Measurements from ENCODE around the gene STX2.

DNA sequence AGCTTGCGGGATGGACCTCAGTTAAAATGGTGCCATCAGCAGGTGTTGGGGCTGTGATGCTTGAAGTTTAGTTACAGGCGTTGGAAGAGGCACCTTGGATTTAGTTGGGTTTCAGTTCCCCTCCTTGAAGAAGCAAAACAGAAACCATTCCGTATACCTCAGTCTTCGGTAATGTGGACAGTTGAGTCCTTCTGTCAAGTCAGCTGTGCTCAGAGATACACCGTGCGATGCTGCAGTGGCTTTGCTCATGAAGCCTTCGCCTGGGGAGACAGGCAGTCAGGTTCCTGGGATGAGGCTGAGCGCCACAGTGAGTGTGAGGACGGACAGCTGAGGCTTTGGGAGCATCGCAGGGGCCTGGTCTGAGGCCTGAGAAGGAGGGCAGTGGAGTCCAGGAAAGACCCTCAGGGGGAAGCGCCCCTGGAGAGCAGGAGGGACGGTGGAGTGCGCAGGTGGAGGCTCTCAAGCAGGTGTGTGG is 40.2 kb upstream of the STX2 start:
- TF ChIP-seq, protein P1, sequence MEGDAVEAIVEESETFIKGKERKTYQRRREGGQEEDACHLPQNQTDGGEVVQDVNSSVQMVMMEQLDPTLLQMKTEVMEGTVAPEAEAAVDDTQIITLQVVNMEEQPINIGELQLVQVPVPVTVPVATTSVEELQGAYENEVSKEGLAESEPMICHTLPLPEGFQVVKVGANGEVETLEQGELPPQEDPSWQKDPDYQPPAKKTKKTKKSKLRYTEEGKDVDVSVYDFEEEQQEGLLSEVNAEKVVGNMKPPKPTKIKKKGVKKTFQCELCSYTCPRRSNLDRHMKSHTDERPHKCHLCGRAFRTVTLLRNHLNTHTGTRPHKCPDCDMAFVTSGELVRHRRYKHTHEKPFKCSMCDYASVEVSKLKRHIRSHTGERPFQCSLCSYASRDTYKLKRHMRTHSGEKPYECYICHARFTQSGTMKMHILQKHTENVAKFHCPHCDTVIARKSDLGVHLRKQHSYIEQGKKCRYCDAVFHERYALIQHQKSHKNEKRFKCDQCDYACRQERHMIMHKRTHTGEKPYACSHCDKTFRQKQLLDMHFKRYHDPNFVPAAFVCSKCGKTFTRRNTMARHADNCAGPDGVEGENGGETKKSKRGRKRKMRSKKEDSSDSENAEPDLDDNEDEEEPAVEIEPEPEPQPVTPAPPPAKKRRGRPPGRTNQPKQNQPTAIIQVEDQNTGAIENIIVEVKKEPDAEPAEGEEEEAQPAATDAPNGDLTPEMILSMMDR (conservative IDR thresholded peaks at IDR 0.05 in 1 of 2, IDR thresholded peaks at IDR 0.05 in 1 of 2; ENCODE audit: low read depth in 1 of 2, low read length in 2 of 2), result no peak
- no peak for TF ChIP-seq EZH2 (IDR thresholded peaks at IDR 0.05; ENCODE audit: low read length, missing control alignments)
